GM23248 (cell line): ENCODE results near the gene SLC43A1. TPM values are rescaled to one million over a fixed set of nuclear protein-coding genes. Genes with fewer than 3 reads are reported as not detected.

Source experiments
- DNase-seq: peaks from one replicate; pipeline ENCODE4 v3.0.0-alpha.2; 2015
- H2AFZ ChIP-seq: fragments of 200-600 bp; sonication (generic); 2 replicates; pipeline ENCODE4 v1.6.1; 2016; ENCODE audit warnings: antibody characterized with exemption
- H3F3A ChIP-seq: fragments of 200-600 bp; sonication (generic); 2 replicates; pipeline ENCODE4 v1.6.1; 2016; ENCODE audit warnings: mild to moderate bottlenecking, antibody characterized with exemption, mixed run types; ENCODE audit not compliant: insufficient read depth
- H3K27ac ChIP-seq: fragments of 200-600 bp; sonication (generic); 2 replicates; pipeline ENCODE4 v1.5.1; 2016; ENCODE audit warnings: mild to moderate bottlenecking
- H3K27me3 ChIP-seq: fragments of 200-600 bp; sonication (generic); replicated peaks from 2 replicates; pipeline ENCODE4 v1.6.1; 2016; ENCODE audit warnings: mild to moderate bottlenecking; ENCODE audit not compliant: insufficient read depth
- H3K36me3 ChIP-seq: fragments of 200-600 bp; sonication (generic); 2 replicates; pipeline ENCODE4 v1.6.1; 2016; ENCODE audit warnings: low read depth, mild to moderate bottlenecking
- H3K4me1 ChIP-seq: fragments of 200-600 bp; sonication (generic); 2 replicates; pipeline ENCODE4 v1.6.1; 2016; ENCODE audit warnings: mild to moderate bottlenecking; ENCODE audit not compliant: insufficient read depth
- H3K4me2 ChIP-seq: fragments of 200-600 bp; sonication (generic); one replicate; pipeline ENCODE4 v1.6.1; 2016; ENCODE audit warnings: mild to moderate bottlenecking; ENCODE audit not compliant: unreplicated experiment
- H3K4me3 ChIP-seq: fragments of 200-600 bp; sonication (generic); 2 replicates; pipeline ENCODE4 v1.5.1; 2016; ENCODE audit warnings: mild to moderate bottlenecking
- H3K79me2 ChIP-seq: fragments of 200-600 bp; sonication (generic); 2 replicates; pipeline ENCODE4 v1.6.1; 2016; ENCODE audit warnings: mild to moderate bottlenecking; ENCODE audit not compliant: insufficient read depth
- H3K9ac ChIP-seq: fragments of 200-600 bp; sonication (generic); 2 replicates; pipeline ENCODE4 v1.6.1; 2016; ENCODE audit warnings: mild to moderate bottlenecking
- H3K9me2 ChIP-seq: fragments of 200-600 bp; sonication (generic); 2 replicates; pipeline ENCODE4 v1.6.1; 2016; ENCODE audit warnings: mixed run types, mild to moderate bottlenecking, moderate library complexity; ENCODE audit not compliant: insufficient read depth
- H3K9me3 ChIP-seq: fragments of 200-600 bp; sonication (generic); one replicate; pipeline ENCODE4 v1.6.1; 2017; ENCODE audit warnings: low read depth
- H4K20me1 ChIP-seq: fragments of 200-600 bp; sonication (generic); 2 replicates; pipeline ENCODE4 v1.6.0; 2016; ENCODE audit not compliant: insufficient read depth
- EZH2 ChIP-seq: fragments of 200-600 bp; sonication (generic); IDR thresholded peaks from 2 replicates; pipeline ENCODE4 v1.6.1; 2018; ENCODE audit warnings: antibody characterized with exemption, mild to moderate bottlenecking; ENCODE audit not compliant: insufficient read depth, poor library complexity, severe bottlenecking
- EZH2phosphoT487 ChIP-seq: fragments of 200-600 bp; sonication (generic); IDR thresholded peaks from 2 replicates; pipeline ENCODE4 v1.6.1; 2018; ENCODE audit warnings: antibody characterized with exemption, moderate library complexity, mild to moderate bottlenecking, low read depth; ENCODE audit not compliant: insufficient read depth
- whole genome bisulfite sequencing, 2 experiments: methylation state at CpG; one replicate each; pipeline ENCODE4 v1.1.6; 2015 to 2017; ENCODE audit warnings: low lambda C conversion rate in 2 of 2, low coverage in 1 of 2; ENCODE audit errors: missing lambda C conversion rate in 2 of 2; 5-methylcytosine and 5-hydroxymethylcytosine counted together
- in situ Hi-C: fragments of 300-500 bp; cut with MboI; formaldehyde crosslinking; loops from 2 replicates; pipeline ENCODE4 v1.15.0; 2020
- polyA plus RNA-seq: library from polyadenylated mRNA; unstranded; fragments of >200 nt; fragmentation: Nextera tagmentation; extraction: Ambion mirVana; gene quantifications from 2 replicates; pipeline ENCODE4 v1.2.1, GENCODE V29; 2016
- total RNA-seq: library from RNA; depleted of rRNA; stranded (reverse); fragments of >200 nt; shearing (Covaris generic); gene quantifications from 2 replicates; pipeline ENCODE4 v1.2.3, GENCODE V29; 2014

Gene SLC43A1
- total and polyA plus RNA-seq, 2 experiments from 2014 or later: 7.1 to 9.3 TPM

- TF ChIP-seq EZH2phosphoT487: no peak
- TF ChIP-seq EZH2: no peak
- H3K4me3 ChIP-seq: no peak overlapping the region
- H3K4me1 ChIP-seq: 0 out of 2 replicates have a peak, but pooled peaks cover 5% of the 10 kb centered on the region
- H3K27me3 ChIP-seq: no peaks in the 10 kb centered on the region
- H3F3A ChIP-seq: no peaks in the 10 kb centered on the region
- no peak overlapping the region for H2AFZ ChIP-seq
- no peak overlapping the region for H3K4me2 ChIP-seq
- in situ Hi-C loops: loop anchor here (10.0 kb wide), 1 partner anchor 74 kb away; no protein-coding TSS in a partner anchor
- H3K9me3 ChIP-seq: no peaks in the 10 kb centered on the region
- no peak overlapping the region for H3K9ac ChIP-seq
- H4K20me1 ChIP-seq: no peaks in the 10 kb centered on the region
- H3K9me2 ChIP-seq: no peaks in the 10 kb centered on the region
- H3K36me3 ChIP-seq: no peaks in the 10 kb centered on the region
- no peak overlapping the region for H3K27ac ChIP-seq
- peaks cover 21% of the 10 kb centered on the region for H3K79me2 ChIP-seq
- no peak for DNase-seq
Measured at GRCh38 chr11:57529012-57529411, 13.5 kb upstream of the SLC43A1 start.

GRCh38 chr11:57527056-57527631 is 11.6 kb upstream of the SLC43A1 start:
- Histone ChIP-seq H3F3A (no peaks in the 10 kb centered on the region), H2AFZ (no peak overlapping the region), H3K4me1 (0 out of 2 replicates have a peak, but pooled peaks cover 5% of the 10 kb centered on the region), H3K36me3 (no peaks in the 10 kb centered on the region), H4K20me1 (no peaks in the 10 kb centered on the region), H3K4me3 (no peak overlapping the region), H3K9ac (no peak overlapping the region), H3K9me3 (no peaks in the 10 kb centered on the region), H3K4me2 (no peak overlapping the region), H3K9me2 (no peaks in the 10 kb centered on the region), H3K79me2 (peaks cover 21% of the 10 kb centered on the region), H3K27me3 (no peaks in the 10 kb centered on the region), H3K27ac (no peak overlapping the region)
- WGBS, 2 experiments: 21 to 22% methylated on average over 7 of the region's 7 CpGs
- in situ Hi-C loops: loop anchor here (10.0 kb wide), 1 partner anchor 72 kb away; no protein-coding TSS in a partner anchor
- DNase-seq: peak; percentile 66
- TF ChIP-seq EZH2phosphoT487: no peak
- no peak for TF ChIP-seq EZH2

- 78 to 79% methylated on average over 4 of the region's 4 CpGs for WGBS, 2 experiments
Measured at GRCh38 chr11:57523419-57523818, 7.9 kb upstream of the SLC43A1 start.

GRCh38 chr11:57521116-57521515 is 5.6 kb upstream of the SLC43A1 start:
- no peaks in the 10 kb centered on the region for H3K9me2 ChIP-seq
- H2AFZ ChIP-seq: no peak overlapping the region
- H3K36me3 ChIP-seq: no peaks in the 10 kb centered on the region

More at GRCh38 chr11:57523419-57523818, 7.9 kb upstream of the SLC43A1 start:
- Histone ChIP-seq H3K27ac (no peak overlapping the region), H3K79me2 (no peaks in the 10 kb centered on the region), H3K9me2 (no peaks in the 10 kb centered on the region), H3K36me3 (no peaks in the 10 kb centered on the region), H3K9ac (no peak overlapping the region), H3K9me3 (no peaks in the 10 kb centered on the region), H3F3A (no peaks in the 10 kb centered on the region), H3K27me3 (no peaks in the 10 kb centered on the region), H3K4me2 (no peak overlapping the region), H4K20me1 (no peaks in the 10 kb centered on the region), H2AFZ (no peak overlapping the region), H3K4me3 (no peak overlapping the region), H3K4me1 (no peaks in the 10 kb centered on the region)
- no peak for DNase-seq
- TF ChIP-seq EZH2 (no peak), EZH2phosphoT487 (no peak)
- in situ Hi-C loops: loop anchor here (10.0 kb wide), 1 partner anchor 69 kb away; no protein-coding TSS in a partner anchor

More at GRCh38 chr11:57521116-57521515, 5.6 kb upstream of the SLC43A1 start:
- 92 to 98% methylated on average over 2 of the region's 2 CpGs for WGBS, 2 experiments
- H4K20me1 ChIP-seq: no peaks in the 10 kb centered on the region
- H3K4me1 ChIP-seq: peaks cover 1% of the 10 kb centered on the region; the same call in 1 of the 2 replicates
- H3K9me3 ChIP-seq: no peaks in the 10 kb centered on the region
- DNase-seq: no peak
- no peaks in the 10 kb centered on the region for H3F3A ChIP-seq
- no peak overlapping the region for H3K27ac ChIP-seq
- no peaks in the 10 kb centered on the region for H3K79me2 ChIP-seq
- in situ Hi-C loops: loop anchor here (10.0 kb wide), 1 partner anchor 66 kb away; no protein-coding TSS in a partner anchor
- H3K9ac ChIP-seq: no peak overlapping the region
- H3K27me3 ChIP-seq: no peaks in the 10 kb centered on the region
- TF ChIP-seq EZH2phosphoT487: no peak
- TF ChIP-seq EZH2: no peak
- H3K4me2 ChIP-seq: no peak overlapping the region
- no peak overlapping the region for H3K4me3 ChIP-seq
